Stomach (tissue), 4 donors: ENCODE data around the gene NPAS2.

ENCODE experiments used
- EP300 ChIP-seq: sonication (generic); formaldehyde crosslinking; IDR thresholded peaks from one replicate; pipeline ENCODE4 v1.6.1; 2017; ENCODE audit warnings: antibody characterized with exemption
- TF ChIP-seq, protein P1 (sequence below), 7 experiments: fragments of 450-650 bp in 4 of 7; fragments of 200-600 bp in 3 of 7; sonication (generic) in 3 of 7; IDR thresholded peaks; one replicate each; pipeline ENCODE4 v1.5.1; 2016 to 2019; ENCODE audit warnings: antibody characterized with exemption in 7 of 7, control low read depth in 2 of 7, mild to moderate bottlenecking in 1 of 7

DNA sequence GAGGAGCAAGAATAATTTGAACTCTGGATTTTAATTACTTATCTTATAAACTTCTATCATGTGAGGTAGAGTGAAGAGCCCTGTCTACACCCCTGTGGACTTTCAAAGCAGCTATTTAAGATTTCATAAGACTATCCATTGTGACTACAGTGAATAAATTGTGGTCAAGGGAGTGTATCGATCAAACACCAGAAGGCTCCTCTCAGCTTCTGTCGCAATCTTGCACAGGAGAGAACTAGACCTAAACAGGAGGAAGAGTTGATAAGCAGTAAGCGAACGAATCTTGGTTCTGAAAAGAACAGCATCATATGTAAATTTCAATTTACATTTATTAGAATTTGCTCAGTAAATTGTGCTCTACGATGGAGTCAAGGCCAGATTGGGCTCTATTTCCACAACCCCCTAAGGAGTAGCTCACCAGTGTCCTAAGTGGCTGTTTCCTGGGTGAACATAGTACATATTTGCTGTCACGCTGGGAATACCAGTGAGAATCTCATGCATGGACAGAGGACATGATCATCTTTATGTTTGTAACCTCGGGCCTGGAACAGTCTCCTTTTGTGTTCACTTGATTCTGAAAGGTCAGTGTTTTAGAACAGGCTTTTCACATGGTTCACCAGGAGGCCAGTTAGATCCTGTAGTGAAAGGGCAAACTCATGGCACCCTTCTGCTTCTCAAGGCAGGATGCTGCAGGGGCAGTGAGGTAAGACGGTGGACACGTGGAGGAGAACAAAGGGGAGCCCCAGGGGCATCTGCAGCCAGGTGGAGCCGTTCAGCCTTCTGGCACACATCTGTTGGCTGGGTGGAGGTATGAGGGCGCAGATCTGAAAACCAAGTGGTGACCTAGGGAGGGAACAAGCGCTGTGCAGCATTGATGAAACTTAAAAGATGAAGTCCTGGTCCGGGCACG, 33.3 kb downstream of the NPAS2 start:
- TF ChIP-seq EP300 = no peak
- TF ChIP-seq, protein P1, sequence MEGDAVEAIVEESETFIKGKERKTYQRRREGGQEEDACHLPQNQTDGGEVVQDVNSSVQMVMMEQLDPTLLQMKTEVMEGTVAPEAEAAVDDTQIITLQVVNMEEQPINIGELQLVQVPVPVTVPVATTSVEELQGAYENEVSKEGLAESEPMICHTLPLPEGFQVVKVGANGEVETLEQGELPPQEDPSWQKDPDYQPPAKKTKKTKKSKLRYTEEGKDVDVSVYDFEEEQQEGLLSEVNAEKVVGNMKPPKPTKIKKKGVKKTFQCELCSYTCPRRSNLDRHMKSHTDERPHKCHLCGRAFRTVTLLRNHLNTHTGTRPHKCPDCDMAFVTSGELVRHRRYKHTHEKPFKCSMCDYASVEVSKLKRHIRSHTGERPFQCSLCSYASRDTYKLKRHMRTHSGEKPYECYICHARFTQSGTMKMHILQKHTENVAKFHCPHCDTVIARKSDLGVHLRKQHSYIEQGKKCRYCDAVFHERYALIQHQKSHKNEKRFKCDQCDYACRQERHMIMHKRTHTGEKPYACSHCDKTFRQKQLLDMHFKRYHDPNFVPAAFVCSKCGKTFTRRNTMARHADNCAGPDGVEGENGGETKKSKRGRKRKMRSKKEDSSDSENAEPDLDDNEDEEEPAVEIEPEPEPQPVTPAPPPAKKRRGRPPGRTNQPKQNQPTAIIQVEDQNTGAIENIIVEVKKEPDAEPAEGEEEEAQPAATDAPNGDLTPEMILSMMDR (IDR thresholded peaks at IDR 0.05) = no peak
